DMS 273 (cell line): Measurements from ENCODE around the gene SYT1.
A peak's percentile ranks its signal among the peaks of the same experiment; 100 is the strongest.
"Not testable (repeated sequence)": the region's sequence is repeated elsewhere in the genome, so short reads cannot be mapped to it uniquely, and the experiment has no call there.

ENCODE experiments used
- DNase-seq: peaks from one replicate; lab custom pipeline; 2025; ENCODE audit not compliant: unreplicated experiment; lab: John Stamatoyannopoulos, UW

The SYT1 gene

GRCh38 chr12:78864403-78864869, at the start of gene SYT1:
Gene SYT1, plus strand, starts transcription at chr12:78864774.
- peak; percentile 93 for DNase-seq

DNA sequence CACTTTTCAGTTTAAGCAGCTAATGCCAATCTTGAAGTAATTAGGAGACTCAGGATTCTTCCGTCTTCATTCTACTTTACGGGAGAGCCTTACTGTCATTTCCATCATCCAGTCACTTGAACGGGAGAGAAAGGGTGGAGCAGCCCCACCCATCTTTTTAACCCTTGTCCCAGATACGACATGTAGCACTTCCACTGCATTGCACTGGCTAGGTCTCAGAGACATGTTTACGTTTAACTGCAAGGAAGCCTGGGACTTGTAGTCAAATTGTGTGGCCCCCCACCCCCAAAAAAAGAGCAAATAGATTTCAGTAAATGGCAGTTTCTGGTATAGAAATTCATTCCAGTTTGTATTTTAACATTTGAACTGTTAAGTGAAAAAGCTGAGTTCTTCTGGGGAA, 46.1 kb upstream of the SYT1 start:
- DNase-seq, result no peak

- no peak for DNase-seq
These were observed 43.6 kb upstream of the SYT1 start for GRCh38 chr12:78820946-78821345.

DNA sequence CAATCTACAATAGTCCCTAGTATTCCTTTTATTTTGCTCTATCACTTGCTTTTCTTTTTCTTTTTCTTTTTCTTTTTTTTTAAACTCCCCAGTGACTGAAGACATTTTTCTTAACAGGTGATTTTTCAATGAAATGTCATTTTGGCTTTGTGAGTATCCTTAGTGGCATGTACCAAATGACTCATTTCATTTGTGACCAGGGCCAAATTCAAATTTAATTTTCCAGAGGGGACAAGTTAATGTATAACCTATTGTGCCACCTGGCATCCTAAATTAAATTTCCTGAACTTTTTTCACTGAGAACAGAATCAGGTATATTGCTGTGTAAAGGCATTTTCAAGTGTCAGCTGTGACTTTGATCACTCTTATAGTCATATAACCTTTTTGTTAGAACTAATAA, 39.7 kb upstream of the SYT1 start:
- DNase-seq, result no peak

- DNase-seq, result no peak
These were observed 34.9 kb upstream of the SYT1 start for GRCh38 chr12:78829690-78830089.

DNA sequence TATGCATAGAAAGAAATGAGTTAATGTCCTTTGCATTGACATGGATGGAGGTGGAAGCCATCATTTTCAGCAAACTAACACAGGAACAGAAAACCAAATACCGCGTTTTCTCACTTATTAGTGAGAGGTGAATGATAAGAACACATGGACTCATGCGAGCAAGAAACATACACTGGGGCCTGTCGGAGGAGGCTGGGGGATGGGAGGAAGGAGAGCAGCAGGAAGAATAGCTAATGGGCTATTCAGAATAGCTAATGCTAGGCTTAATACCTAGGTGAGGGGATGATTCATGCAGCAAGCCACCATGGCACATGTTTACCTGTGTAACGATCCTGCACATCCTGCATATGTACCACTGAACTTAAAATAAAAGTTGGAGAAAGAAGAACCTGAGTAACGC, 29.1 kb upstream of the SYT1 start:
- no peak for DNase-seq

DNA sequence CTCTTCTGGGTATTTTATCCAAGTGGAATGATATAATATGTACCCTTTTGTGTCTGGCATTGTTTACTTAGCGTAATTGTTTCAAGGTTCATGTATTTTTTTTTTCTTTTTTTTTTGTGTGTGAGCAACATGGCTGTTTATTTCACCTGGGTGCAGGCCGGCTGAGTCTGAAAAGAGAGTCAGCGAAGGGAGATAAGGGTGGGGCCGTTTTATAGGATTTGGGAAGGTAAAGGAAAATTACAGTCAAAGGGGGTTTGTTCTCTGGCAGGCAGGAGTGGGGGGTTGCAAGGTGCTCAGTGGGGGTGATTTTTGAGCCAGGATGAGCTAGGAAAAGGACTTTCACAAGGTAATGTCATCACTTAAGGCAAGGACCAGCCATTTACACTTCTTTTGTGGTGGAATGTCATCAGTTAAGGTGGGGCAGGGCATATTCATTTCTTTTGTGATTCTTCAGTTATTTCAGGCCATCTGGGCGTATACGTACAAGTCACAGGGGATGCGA, 24.0 kb upstream of the SYT1 start:
- not testable (repeated sequence) for DNase-seq

- no peak for DNase-seq
These were observed 11.3 kb upstream of the SYT1 start for GRCh38 chr12:78853231-78853630.

DNA sequence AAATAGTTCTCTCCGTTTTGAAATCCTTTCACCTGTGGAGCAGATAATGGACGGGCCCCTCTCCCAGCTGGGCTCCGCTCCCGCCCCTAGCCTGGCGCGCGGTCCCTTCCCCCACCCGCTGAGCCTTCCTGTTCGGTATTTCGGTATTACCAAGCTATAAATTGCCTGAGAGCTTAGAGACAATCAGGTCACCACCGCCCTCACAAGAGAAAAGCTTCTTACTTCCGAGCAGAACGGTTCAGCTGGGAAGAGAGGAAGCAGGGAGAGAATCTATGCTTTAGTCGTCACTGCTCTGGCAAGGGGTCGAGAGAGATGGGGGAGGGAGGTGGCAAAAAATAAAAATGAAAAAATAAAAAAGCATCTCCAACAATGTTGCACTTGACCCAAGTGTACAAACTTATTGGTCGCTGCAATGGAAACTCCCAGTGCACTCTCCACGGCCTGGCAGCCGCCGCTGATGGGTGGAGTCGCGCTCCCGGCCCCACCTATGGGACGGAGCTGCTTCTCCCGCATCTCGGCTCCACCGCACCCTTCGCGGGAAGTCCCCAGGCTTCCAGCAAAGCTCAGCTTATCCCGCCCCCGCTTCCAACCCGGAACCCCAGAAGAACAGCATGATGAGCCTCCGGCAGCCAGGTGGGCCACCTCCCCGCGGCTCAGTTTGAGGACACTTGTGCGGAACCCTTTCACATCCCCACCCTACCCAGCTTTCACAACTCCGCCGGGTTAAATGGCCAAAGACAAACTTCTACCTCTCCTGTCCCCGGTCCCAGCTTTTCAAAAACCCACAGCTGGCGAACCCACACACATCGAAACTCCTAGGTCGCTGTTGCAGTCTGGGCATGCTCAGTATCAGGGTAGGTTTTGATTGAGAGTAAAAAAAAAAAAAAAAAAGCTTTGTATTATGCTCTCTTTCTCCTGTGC, 832 bp upstream of the SYT1 start:
- peak; percentile 81 for DNase-seq

DNA sequence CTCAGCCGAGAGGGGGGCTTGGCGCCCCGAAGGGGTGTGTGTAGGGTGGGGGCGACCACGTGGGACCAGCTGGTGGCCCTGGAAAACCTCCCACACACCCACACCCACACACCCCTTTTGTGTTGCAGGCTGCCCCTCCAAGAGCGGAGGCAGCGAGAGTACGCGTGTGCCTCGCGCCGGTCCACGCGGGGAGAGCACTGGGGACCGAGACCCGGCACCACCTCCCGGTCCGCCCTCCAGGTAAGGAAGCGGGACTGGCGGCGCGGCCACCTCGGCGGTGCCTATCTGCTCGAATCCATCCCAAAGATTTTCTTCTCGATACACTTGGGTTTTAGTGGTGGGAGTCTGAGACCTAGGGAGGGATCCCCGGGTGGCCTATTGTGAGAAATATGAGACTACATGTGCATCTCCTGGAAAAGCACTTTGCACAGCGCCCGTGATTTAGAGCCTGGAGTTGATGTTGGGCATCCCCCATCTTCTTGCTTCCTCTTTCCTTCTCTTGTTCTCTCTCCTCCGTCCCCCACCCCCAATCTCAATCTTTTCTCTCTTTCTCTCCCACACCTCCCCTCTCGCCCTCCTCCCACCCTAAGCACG, 393 bp downstream of the SYT1 start:
- DNase-seq, result peak; percentile 66

DNA sequence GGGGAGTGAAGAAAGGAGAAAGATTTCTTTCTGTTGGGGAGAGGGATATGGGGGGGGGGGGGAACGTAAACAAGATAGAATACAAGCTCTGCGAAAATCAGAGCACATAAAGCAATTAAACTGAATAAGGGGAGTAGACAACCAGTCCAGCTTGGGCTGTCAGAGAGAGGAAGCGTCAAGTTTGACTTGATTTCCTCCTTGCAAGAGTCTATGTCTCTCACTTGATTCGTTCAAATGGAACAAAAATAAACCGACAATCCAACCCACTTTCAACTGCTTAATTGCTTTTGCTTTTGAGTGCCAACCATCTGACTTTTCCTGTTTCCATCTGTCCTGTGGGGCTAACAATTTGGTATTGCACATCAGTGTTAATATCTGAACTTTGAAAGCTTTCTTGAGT, 942 bp downstream of the SYT1 start:
- DNase-seq, result peak; percentile 71

DNA sequence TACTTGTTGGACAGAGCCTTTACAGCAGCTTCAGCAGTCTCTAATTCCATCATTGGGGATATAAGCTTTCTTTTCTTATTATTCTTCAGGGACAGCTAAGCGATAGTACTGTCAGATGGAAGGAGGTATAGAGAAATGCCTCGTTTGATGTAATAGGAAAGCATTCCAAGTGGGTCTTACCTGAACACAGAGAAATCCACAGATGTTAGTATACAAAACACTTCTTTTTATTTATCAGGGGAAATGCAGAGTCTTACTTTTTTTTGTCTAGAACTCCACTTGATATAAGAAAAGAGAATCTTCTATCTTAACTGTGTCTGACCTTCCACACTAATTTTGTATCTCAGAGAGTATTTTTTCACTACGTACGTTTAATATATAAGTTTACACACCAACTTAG, 1.9 kb downstream of the SYT1 start:
- DNase-seq, result no peak

DNA sequence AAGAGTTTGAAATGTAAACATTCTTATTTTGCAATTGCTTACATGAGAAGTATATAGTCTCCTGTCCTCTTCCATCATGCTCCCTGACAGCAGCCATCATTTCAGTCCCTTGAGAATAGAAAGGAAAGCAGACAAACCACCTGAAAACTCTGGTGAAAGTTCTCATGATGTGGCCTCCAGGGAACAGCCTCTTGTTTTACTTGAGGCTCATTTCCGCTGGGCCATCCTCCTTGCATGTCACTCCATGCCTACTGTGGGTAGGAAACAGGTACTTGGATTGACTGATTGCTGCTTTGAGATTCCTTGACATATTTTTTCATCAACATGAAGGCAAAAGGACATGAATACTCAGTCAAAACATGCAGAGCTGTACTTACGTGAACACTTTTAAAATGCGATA, 6.0 kb downstream of the SYT1 start:
- DNase-seq, result no peak

GRCh38 chr12:78871566-78871965, 7.0 kb downstream of the SYT1 start:
- peak; percentile 10 for DNase-seq

DNA sequence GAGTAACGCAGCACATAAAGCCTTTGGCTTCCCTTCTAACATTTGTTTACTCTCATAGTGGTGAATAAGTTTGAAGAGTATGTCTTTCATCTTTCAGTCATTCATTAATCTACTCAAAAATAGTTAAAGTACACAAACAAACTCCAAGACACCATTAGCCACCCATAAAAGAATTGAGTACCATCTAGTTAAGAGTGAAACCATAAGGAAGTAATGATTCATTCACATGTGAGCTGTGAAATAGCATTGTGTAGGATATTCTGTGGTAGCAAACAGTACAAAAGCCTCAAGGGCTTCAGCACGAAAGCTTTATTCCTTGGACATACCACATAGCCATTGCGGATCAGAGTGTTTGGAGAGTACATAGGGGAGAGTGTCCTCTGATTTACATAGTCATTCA, 13.9 kb downstream of the SYT1 start:
- no peak for DNase-seq

GRCh38 chr12:78878866-78879265, 14.3 kb downstream of the SYT1 start:
- DNase-seq, result no peak

DNA sequence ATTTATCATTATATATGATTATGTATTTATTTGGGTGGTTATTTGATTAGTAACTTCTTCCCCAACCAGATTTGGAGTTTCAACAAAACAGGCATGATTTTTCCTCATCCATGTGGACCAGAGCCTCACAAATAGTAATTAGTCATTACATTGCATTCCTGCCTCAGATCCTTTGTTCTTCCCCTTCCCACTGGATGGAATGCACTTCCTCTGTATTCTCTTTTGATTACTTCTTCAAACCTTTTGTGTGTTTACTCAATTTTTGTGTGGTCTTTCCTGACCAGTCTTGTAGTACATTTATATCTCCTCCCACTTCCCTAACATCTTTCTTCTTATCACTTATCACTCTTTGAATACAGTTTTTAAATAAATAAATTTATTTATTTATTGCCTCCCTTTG, 15.5 kb downstream of the SYT1 start:
- DNase-seq, result no peak

- DNase-seq, result no peak
These were observed 17.1 kb downstream of the SYT1 start for GRCh38 chr12:78881685-78882084.

DNA sequence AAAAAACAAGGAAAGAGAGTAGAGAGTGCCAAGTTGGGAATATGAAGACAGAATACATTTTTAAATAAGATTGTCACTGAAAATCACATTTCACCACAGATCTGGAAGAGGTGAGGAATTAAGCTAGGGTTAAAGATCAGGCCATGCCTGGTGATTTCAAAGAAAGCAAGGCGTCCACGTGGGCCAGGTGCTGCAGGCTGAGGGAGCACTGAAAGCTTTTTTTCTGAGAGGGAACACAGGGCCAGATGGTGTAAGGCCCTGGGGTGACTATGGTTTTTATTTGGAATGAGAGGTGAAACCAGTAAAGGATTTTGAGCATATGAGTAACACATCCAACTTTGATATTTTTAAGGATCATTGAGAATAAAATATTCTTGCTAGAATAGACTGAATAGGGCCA, 20.9 kb downstream of the SYT1 start:
- peak; percentile 69 for DNase-seq

- no peak for DNase-seq
These were observed 22.3 kb downstream of the SYT1 start for GRCh38 chr12:78886719-78887407.

DNA sequence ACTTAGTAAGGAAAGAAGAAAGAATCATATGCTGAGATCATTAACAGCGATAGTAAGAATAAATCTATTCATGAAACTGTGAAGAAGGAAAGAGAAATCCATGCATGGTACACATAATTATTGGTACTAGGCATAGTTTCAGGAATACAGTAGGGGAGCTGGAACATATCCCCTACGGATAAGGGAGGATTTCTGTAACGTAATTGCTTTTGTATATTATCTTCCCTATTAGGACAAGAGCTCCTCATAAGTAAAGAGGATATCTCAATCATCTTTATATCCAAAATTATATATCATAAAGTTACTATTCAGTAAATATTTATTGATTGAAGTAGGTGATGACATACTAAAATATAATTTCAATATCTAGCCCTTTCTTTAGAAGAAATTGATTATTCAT, 22.9 kb downstream of the SYT1 start:
- DNase-seq, result no peak

- no peak for DNase-seq
These were observed 24.0 kb downstream of the SYT1 start for GRCh38 chr12:78888568-78888967.
